Stimulated activated naive CD4-positive, alpha-beta T cell (primary cell): ENCODE results near the gene NR5A2.

Experiments
- DNase-seq, 6 experiments: peaks; one replicate each; lab custom pipeline; 2025; lab: John Stamatoyannopoulos, UW

NR5A2 gene

GRCh38 chr1:200027264-200027823, at the start of gene NR5A2:
NR5A2 (plus strand) TSS chr1:200027710; CDS start chr1:200027848, 138 bp downstream.
- no peak for DNase-seq

GRCh38 chr1:199978408-199978940, 49.0 kb upstream of the NR5A2 start:
- no peak for DNase-seq

GRCh38 chr1:199979071-199979470, 48.4 kb upstream of the NR5A2 start:
- DNase-seq = no peak

- DNase-seq = no peak
Measured at GRCh38 chr1:199981584-199981983, 45.9 kb upstream of the NR5A2 start.

GRCh38 chr1:199982606-199983005, 44.9 kb upstream of the NR5A2 start:
- DNase-seq = no peak

- no peak for DNase-seq
Measured at GRCh38 chr1:199983531-199983930, 44.0 kb upstream of the NR5A2 start.

- no peak for DNase-seq
Measured at GRCh38 chr1:199995096-199995685, 32.3 kb upstream of the NR5A2 start.

GRCh38 chr1:200005165-200005564, 22.3 kb upstream of the NR5A2 start:
- no peak for DNase-seq

- no peak for DNase-seq
Measured at GRCh38 chr1:200006711-200007110, 20.8 kb upstream of the NR5A2 start.

GRCh38 chr1:200015811-200016210, 11.7 kb upstream of the NR5A2 start:
- DNase-seq = no peak

GRCh38 chr1:200021577-200022238, 5.8 kb upstream of the NR5A2 start:
- no peak for DNase-seq

GRCh38 chr1:200022239-200022804, 5.2 kb upstream of the NR5A2 start:
- DNase-seq = no peak

GRCh38 chr1:200028586-200029034, 1.1 kb downstream of the NR5A2 start:
- no peak for DNase-seq

GRCh38 chr1:200029035-200029821, 1.7 kb downstream of the NR5A2 start:
- DNase-seq = no peak

- no peak for DNase-seq
Measured at GRCh38 chr1:200029822-200030152, 2.3 kb downstream of the NR5A2 start.

- no peak for DNase-seq
Measured at GRCh38 chr1:200030791-200031190, 3.3 kb downstream of the NR5A2 start.

- DNase-seq = no peak
Measured at GRCh38 chr1:200033511-200034261, 6.2 kb downstream of the NR5A2 start.

- no peak for DNase-seq
Measured at GRCh38 chr1:200034262-200034557, 6.7 kb downstream of the NR5A2 start.

GRCh38 chr1:200034761-200035396, 7.4 kb downstream of the NR5A2 start:
- no peak for DNase-seq

- DNase-seq = no peak
Measured at GRCh38 chr1:200035397-200035955, 8.0 kb downstream of the NR5A2 start.
